Ovary (tissue), 3 donors: ENCODE data around the gene SLC23A2.

ENCODE experiments used
- CTCF ChIP-seq, 3 donors: fragments of 450-650 bp in 2 of 3; fragments of 200-600 bp in 1 of 3; IDR thresholded peaks; one replicate each; pipeline versions ENCODE4 v1.5.1 to v1.8.0; 2016 to 2022; ENCODE audit warnings: antibody characterized with exemption in 3 of 3, mild to moderate bottlenecking in 1 of 3
- EP300 ChIP-seq: sonication (generic); formaldehyde crosslinking; IDR thresholded peaks from one replicate; pipeline ENCODE4 v1.6.1; 2017; ENCODE audit warnings: antibody characterized with exemption
- donor health status: DM: no; HTN: no; CAD: no.

DNA sequence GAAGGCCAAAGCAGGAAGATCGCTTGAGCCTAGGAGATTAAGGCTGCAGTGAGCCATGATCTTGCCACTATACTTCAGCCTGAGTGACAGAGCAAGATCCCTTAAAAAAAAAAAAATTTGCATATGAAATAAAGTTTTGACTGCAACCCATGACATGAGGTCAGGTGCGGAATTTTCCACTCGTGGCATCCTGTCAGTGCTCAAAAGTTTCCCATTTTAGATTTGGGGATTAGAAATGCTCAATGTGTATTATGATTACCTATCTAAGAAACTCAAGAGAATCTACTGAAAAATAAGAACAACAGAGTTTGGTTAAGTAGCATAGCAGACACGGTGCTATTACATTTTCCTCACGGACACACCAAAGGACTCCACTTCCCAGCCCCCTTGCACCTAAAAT lies 11.7 kb downstream of the SLC23A2 start:
- TF ChIP-seq EP300 (no peak), CTCF (IDR thresholded peaks at IDR 0.05) (no peak)
